Nucleus accumbens (tissue), 56 donors: ENCODE results near the gene SPSB1.

ENCODE experiments used
- DNase-seq, 56 donors: peaks; one replicate each; lab custom pipeline; 2025; lab: John Stamatoyannopoulos, UW

The SPSB1 gene

DNA sequence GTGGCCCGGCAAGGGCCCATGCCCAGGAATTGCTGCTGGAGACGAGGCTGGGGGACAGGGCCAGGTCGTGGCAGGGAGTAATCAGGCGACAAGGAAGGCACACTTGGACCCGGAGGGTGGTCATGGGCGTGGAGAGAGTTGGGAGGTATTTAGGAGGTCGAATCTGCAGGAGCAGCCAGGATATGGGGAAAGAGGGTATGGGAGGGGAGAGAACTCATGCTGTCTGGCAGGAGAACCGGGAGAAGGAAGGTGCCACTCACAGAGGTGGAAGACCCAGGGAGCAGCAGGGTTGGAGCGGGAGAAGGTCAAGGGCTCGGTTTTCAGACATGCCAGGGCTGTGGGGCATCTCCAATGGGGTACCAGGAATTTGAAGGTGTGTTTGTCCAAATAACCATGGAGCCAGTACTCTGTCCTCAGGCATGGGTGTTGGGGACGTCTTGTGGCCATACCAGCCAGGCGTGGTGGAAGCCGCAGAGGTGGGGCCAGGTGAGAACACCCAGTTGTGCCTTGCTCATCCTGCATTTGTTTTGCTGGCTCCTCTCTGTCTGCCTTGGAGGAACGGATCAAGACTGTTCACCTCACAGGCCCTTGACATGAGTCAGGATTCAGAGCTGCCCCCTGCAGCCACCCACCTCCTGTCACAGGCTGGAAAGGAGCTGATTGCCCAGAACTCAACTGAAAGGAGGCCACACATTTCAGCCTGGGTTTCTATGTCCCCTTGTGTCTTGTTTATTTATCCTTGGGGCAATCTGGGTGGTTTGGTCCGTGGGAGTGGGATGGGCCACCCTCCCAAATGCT is 111.6 kb downstream of the SPSB1 start:
- no peak for DNase-seq

DNA sequence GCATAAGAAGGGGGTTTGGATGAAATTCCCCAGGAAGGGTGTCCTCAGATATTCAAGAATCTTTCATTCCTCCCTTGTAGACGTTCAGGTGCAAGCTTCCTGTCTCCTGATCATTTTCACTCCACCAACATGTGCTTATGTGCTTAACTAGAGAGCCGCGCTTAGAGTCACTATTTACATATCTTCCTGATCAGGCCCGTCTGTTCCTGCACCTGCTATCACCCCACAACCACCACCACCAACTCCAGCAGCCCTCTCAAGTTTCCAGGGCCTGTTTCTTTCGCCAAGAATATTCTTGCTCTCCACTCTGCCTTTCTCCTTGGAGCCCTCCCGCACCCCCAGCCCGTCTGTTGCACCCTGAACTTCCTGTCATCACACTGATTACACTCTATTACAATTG is 113.4 kb downstream of the SPSB1 start:
- no peak for DNase-seq

GRCh38 chr1:9410737-9411297 is 118.1 kb downstream of the SPSB1 start:
- no peak for DNase-seq

GRCh38 chr1:9413071-9413876 is 120.6 kb downstream of the SPSB1 start:
- no peak for DNase-seq

DNA sequence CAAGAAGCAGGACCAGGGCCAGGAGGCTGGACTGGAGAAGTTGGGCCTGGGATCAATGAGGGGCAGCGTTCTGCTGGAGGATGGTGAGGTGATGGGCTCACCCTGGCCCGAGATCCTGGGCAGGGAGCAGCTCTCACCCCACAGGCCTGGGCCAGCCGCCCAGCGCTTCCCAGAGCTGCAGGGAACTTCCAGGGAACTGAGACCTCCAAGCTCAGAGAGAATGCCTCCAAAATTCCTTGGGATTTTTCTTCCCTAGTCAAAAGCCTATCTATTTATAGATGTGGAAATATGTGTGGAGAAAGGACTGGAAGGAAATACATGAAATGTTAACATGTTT is 121.2 kb downstream of the SPSB1 start:
- DNase-seq, result no peak

GRCh38 chr1:9416506-9416905 is 123.8 kb downstream of the SPSB1 start:
- no peak for DNase-seq

GRCh38 chr1:9416918-9417500 is 124.3 kb downstream of the SPSB1 start:
- DNase-seq, result no peak

GRCh38 chr1:9417695-9418094 is 125.0 kb downstream of the SPSB1 start:
- DNase-seq, result no peak

DNA sequence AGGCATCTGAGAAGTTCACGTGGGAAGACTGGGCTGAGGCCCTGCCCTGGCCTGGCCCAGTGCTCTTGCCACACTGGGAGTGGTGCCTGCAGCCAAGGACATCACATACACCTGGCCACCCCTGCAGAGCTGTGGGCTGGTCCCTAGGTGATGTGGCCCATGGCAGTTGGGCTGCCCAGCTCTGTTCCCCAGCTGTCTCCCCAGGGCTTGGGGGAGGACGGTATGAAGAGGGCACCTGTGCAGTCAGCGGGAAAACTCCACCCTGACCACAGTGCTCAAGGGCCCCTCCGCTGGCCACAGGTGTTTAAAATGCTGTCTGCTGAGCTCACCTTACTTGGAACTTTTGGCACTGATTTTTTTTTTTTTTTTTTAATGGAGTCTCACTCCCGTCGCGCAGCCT is 126.2 kb downstream of the SPSB1 start:
- no peak for DNase-seq
